NCI-H2081 (cell line): ENCODE results near the gene MCM5.
"Not testable (repeated sequence)": the region's sequence is repeated elsewhere in the genome, so short reads cannot be mapped to it uniquely, and the experiment has no call there.

Experiments
- DNase-seq, 2 experiments: peaks; one replicate each; lab custom pipeline; 2025; lab: John Stamatoyannopoulos, UW

MCM5 gene

DNA sequence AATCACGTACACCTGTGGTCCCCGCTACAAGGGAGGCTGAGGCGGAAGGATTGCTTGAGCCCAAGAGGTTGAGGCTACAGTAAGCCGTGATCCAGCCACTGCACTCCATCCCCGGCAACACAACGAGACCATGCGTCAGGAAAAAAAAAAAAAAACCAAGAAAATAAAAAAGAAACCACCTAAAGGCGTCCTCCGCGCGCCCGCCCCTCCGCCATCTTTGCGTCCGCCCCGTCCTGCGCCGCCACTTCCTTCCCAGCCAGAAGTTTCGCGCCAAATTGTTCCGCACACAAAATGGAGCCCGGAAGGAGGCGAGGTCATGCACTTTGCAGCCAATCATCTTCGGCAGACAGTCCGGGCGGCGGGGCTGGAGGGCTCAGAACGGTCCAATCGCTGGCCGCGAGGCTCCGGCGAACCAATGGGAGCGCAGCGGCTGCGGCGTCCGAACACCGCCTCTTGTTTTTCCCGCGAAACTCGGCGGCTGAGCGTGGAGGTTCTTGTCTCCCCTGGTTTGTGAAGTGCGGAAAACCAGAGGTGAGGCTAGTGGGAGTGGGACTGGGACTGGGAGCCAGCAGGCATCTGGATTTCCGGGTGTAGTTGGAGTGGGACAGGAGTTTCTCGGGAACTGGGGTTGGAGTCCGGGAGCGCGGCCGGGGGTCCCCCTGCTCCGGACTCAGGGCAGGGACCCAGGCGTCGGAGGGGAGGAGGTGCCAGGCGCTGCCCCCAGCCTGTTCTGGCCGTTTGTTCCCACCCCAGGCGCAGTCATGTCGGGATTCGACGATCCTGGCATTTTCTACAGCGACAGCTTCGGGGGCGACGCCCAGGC lies at the start of gene MCM5:
TSS of gene MCM5 (plus strand) at position 463 of the 823 bp plus-strand sequence. CDS start at position 762, 299 bp downstream.
- DNase-seq: peak; percentile 95

DNA sequence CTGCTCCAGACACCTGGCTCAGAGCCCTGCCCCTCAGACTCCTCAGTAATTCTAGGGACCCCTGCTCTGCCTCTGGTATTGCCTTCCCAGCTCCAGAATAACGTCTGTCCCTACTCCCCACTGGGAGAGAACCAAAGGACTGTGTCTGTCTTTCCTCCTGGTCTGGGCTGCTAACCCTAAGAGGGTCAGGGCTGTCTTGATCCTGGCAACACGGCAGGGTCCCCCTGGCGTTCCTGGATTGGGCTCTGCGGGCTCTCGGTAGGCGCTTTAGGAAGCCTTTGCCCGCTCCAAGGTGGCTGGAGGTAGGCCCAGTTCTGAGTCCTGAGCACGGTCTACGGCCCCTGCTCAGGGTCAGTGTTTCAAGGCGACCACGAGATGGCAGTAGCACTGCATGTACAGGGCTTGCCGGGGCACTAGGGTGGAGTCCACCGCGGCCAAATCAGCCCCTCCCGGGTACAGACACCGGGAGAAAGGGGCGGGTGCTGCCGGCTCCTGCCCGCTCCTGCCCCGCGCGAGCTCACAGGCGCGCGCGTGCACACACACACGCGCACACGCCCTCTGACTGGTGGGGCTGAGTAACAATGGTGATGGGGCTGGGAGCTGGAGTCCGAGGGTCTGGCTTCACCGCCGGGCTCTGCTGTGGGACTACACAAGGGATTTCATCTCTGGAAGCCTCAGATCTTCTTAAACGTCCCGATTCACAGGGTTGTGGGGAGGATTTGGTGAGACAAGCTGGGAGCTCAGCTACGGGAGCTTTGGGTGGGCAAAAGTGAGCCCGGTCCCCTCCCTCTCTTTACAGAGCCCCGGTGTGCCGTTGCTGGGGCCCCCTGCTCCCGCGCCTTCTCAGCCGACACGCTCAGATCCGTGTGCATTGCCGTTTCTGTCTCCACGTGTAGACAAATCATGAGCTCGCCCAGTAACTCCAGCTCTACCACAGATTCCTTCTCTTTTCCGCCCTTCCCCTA lies 49.1 kb upstream of the MCM5 start:
- DNase-seq: peak; percentile 83 to 85

DNA sequence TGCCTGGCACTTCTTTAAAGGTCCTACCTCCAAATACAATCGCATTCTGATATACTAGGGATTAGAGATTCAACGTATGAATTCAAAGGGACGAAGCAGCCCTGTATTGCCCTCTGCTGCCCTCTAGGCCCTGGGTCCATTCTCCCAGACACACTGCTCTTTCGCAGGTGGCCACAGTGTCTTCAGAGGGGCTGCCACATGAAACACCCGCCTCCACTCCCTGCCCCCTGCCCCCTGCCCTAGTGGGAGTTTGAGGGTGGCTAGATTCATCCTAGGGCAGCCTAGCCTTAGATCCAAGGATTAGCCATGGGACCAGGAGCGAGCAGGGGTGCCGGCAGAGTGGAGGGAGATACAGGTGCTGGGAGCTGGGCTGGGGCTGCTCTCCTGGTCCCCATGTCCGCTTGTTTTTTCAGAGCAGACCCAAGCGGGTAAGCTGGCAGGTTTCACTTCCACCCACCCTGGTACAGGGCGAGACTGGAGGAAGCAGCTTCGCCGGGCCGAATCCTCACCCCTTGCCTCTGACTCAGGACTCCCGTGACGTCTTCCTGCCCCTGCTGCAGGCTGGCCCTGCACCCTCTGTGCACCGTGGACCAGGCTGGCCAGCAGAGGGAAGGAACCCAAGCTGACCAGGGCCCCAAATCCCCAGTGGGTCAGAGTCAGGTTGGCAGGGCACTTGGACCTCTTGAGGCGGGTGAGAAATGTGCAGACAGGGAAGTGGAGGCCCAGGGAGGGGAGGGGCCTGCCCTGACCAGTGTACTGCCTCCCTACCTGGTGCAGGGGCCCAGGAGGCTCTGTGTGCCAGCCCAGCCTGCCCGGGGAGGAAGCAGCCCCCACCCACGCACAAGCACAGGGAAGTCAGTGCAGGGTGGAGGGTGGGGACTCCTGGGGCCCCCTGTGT lies 47.5 kb upstream of the MCM5 start:
- DNase-seq: no peak

DNA sequence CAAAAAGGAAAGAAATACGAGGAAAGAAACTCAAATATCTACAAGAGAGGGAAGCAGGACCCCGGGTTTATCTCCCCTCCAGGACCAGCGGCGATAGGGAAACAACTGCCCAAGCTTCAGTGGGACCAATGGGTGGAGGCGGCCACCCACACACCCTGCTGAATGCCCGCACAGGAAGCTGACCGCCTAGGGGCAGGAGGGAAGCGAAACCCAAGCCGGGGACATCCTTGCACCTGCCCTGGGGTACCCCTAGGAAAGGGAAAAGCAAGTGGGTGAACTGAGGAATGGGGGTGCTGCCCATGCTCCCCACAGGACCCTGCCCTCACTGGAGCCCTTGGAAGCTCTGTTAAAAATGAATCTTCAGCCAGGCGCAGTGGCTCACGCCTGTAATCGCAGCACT lies 46.6 kb upstream of the MCM5 start:
- no peak for DNase-seq

DNA sequence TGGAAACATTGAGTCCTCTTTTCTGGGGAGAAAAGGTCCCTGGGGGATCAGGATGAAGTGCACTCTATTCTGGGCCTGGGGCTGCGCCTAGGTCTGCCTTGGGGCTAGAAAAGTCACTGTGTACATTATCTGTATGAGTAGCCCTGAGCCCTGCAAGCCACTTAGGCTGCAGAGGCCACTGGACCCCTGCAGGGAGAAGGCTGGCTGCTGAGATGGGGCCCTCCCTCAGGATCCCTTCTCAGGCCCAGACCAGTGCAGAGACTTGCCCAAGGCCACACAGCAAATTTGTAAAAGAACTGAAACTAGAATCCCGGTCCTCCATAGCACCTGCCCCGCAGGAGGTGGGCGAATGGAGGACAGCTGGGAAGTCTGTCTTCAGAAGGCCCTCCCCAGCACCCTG lies 45.9 kb upstream of the MCM5 start:
- no peak for DNase-seq

DNA sequence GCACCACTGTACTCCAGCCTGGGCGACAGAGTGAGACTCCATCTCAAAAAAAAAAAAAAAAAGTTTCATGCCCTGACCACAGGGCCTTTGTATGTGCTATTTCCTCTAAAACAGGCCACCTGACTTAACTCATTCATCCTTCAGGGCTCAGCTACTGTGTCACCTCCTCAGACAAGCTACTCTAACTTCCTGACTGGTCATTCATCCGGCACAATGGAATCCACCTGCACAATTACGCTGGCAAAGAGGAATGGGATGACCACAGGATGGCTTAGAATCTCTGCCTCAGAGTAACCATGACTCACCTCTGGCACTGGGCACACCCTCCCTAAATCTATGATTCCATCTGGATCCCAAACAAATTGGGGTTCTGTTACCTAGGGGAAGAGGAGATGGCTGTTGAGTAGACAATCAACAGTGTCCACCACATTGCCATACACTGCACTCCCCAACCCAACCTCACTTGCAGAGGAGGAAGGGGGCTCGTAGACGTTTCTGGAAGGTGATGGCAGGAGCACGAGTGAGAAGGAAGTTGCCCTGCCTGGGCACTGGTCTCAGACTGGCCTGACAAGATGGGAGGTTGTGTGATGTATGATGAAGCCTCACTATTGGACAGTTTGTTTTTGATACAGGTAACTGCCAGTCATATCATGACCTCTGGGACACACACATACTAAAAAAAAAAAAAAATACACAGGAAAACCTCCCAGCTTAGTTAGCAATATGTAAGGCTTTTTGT lies 41.9 kb upstream of the MCM5 start:
- DNase-seq: no peak

DNA sequence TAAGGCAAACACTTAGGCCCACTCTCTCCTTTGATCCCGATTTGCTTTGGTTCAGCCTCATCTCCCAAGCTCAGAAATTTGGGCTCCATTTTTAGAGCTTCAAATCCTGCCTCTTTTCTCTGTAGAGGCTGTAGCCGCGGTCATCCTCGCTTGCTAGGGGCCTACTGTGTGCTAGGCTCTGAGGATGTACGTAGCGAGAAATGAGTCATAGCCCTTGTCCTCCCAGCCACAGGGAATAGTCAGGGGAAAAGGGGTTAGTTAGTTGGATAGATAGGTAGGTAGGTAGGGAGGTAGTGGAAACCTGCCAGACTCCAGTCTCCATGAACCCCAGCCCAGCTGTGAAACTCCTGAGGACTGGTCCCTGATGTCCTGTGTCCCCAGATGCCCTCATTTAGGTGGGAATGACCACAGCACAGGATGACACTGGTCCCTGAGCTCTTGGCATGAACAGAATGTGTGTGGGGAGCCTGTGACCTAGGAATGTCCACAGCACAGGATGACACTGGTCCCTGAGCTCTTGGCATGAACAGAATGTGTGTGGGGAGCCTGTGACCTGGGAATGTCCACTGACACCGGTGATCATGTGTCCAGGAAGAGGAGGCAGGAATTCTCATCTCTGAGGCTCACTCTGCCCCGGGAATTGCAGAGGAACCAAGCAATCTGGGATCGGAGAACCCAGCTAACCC lies 40.4 kb upstream of the MCM5 start:
- no peak for DNase-seq

DNA sequence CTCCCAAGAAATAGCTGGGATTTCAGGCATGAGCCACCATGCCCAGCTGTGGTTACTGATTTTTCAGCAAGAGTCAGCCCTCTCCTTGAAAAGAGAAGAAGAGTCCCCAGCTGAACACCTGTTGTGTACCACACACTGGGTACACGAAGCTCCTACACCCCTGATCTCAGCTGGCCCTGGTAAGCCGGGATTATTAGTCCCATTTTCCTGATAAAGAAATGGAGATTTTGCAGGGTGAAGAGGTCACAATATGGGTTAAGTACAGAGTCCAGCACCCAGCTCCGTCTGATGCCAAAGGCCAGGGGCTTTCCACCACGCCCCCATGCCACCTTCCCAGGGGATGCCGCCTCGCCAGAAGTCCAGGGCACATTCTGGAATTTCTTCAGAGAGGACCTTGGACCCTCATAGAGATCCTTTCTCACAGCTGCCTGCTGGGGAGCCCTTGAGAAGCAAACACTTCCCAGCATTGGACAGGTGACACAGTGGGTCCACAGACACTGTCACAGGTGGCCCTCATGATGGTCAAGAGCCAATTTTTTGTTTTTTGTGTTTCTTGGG lies 38.9 kb upstream of the MCM5 start:
- no peak for DNase-seq

DNA sequence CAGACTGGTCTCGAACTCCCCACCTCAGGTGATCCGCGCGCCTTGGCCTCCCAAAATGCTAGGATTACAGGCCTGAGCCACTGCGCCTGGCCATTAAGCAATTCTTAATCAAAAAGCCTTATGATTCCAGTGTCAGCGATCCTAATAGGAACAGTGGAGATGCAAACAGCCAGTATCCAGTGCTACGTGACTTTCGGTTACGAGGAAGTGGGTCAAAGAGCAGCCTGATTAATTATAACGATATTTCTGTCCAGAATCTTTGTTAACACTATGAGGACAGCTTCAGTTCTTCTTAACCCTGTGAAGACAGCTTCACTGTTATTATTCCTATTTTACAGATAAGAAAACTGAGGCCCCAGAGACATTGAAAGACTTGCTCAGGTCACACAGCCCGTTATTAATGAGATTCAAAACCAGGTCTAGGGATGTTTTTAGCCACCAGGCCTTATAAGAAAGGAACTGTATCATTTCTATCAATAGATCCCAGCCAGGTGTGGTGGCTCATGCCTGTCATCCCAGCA lies 36.3 kb upstream of the MCM5 start:
- no peak for DNase-seq

DNA sequence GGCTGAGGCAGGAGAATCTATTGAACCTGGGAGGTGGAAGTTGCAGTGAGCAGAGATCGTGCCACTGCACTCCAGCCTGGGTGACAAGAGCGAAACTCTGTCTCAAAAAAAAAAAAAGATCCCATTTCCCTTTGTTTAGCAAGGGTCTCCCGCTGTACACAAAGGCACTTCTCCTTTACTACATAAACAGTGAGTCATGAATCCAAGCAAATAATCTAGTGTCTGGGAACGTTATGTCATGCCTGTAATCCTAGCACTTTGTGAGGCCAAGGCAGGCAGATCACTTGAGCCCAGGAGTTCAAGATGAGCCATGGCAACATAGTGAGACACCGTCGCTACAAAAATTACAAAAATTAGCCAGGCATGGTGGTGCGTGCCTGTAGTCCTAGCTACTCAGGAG lies 35.7 kb upstream of the MCM5 start:
- DNase-seq: not testable (repeated sequence)

DNA sequence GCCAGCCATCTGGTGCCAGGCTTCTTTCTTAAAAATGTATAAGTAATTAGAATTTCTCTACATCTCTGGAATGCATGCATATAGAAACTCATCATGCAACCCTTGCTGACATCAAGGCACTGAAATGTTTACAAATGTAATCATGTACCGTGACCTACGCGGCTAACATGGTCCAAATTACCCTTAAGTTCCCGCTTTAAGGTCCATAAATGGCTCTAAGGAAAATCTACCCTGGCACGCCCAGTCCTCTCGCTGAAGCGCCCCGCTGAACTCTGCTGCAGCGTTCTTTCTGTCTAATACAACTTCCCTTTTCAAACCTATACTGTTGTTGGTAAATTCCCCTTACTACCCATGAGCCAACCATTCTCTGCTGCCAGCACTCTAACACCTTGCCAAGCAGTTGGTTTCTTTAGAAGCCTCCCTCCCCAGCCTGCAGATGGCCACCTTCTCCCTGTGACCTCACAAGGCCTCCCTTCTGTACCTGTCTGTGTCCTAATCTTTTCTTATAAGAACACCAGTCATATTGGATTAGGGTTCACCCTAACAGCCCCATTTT lies 32.5 kb upstream of the MCM5 start:
- DNase-seq: no peak

DNA sequence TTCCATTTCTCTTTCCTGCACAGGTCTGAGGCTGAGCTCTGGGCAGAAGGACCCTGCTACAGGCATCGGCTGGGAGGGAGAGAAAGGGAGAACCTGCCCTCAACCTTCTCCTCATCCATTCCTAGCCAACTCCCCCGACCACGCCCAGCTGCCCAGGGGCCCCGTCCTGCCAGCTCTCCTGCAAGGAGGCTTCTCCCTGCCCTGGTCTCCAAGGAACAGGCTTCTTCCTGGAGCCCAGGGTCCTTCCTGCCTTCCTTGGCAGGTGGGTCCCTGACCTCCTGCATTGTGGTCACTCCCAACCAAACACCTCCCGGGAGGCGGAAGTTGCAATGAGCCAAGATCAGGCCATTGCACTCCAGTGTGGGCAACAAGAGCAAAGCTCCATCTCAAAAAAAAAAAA lies 31.6 kb upstream of the MCM5 start:
- no peak for DNase-seq

DNA sequence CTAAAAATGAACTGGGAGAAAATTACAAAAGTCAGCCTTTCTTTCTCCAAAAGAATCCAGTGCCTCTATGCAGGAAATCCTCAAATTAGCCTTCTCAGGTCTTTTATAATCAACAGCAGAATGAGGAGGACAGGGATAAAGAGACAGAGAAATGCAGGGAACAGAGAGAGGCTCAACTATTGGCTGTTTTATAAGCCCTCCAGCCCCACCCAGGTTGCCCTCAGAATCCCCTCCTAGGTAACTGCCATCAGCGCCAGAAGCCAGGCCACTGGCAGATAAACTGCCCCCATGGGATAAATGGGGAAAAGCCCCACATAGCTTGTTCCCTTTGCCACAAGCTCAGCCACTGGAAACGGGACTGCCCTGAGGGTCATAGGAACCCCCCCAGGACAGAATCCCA lies 29.9 kb upstream of the MCM5 start:
- no peak for DNase-seq

DNA sequence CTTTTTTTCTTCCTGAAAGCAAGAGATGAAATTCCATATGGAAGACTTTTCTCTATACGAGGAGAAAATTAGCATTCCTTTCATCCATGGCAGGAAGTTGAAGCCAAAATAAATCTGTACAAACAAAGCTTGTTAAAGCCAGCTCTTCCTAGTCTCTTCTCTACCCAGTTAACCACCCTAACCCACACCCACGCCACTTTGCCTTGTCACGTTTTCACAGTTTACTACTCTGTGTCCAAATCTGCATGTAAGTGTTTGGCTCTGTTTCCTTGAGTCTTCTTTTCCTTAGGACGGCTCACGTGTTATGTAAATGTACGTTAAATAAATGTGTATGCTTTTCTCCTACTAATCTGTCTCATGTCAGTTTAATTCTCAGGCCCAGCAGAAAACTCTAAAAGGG lies 26.2 kb upstream of the MCM5 start:
- no peak for DNase-seq

DNA sequence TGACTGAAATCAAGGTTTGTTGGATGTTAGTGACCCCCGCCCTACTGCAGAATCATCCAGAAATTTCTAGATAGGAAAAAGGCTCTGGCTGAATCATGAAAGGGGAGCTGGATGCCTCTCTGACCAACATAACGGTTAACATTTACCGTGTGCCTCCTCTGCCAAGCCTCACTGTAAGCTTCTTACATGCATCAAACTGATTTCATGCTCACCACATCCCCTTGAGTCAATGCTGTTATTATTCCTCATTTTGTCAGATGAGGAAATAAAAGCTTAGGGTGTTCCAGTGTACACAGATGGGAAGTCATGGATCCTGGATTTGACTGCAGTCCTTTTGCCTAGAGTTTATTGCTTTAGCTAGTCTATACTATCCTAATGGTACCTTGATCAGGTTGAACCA lies 24.9 kb upstream of the MCM5 start:
- DNase-seq: no peak

DNA sequence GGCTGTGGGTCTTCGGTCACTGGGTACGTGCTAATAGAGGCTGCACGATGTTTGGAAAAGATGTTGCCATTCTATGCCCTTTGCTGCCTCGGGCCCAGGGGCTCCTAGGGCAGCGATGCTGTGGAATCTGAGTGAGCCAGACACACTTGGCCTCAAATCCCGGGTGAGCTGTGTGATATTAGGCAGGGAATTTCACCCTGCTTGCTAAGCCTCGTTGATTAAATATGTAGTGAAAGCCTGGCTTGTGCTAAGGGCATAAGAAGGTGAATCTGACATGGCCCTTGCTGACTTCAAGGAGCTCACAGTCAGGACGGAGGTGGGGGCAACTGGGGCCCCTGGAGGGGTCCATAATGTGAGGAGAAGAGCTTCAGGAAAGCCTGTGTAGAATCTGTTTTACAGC lies 24.4 kb upstream of the MCM5 start:
- no peak for DNase-seq

DNA sequence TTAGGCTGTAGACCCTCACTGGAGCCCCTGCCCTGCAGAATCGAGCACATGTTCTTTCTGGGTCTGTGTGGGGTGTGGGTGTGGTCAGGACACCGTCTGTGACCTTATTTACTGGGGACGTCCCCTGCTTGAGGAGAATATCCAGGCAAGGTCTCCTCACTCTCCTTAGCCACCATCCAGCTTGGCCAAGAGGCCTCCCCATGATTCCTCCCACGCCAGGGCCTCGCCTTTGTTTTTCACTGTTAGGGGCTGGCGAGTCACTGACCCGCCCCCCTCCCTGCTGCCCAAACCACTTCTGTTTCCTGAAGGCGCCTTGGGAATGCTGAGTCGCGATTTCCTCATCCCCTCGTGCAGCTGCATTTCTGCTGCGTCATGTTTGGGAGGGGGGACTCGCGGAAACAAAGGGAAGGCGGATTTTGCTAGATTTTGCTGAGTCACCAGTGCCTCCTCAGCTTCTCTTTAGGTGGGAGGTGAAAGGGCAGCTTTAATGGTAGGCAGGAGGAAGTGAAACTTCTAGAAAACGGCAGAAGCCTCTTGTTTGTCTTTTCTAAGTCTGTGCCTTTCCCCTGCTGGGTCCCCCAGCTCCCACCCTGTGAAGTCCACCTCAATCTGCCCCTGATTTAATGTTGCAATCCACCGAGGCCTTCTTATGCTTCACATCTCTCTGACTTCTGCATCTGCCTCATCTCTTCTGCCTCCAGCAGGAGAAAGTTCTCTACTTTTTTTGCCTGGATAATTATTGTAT lies 23.0 kb upstream of the MCM5 start:
- peak in 1 of 2 experiments; percentile 4 for DNase-seq

DNA sequence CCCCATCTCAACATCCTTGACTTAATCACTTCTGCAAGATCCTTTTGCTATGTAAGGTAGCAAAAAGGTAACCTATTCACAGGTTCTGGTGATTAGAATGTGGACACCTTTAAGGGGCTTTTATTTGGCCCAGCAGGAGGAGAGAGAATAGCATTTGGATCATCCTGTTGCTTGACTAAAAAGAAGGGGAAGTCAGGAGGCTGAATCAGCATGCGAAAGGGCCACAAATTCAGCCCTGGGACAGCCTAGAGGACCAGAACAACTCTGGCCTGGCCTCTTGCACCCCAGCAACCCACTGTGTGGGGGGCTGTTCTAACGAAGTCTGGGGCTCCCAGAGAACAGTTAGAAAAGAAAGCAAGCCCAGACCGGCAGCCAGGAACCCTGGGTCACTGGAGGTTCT lies 22.2 kb upstream of the MCM5 start:
- no peak for DNase-seq

DNA sequence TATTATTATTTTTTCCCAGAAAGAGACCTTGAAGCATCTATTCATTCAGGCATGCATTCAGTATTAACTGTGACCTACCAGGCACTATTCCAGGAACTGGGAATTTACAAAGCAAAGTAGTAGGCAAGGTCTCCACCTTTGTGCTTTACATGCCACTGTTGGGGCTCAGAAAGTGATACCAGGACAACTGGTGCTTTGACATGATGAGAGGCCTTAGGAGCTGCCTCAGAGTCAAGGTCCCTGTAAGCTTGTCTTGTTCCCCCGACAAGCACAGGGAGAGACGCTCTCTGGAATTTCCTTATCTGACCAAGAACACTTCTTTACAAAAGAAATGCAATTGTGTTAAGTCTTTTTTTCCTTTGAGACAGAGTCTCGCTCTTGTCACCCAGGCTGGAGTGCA lies 21.3 kb upstream of the MCM5 start:
- no peak for DNase-seq
